CD4-positive, alpha-beta memory T cell (primary cell): ENCODE data around the gene FAM174C. TPM values are rescaled to one million over a fixed set of nuclear protein-coding genes. Genes with fewer than 3 reads are reported as not detected.
"Not testable (repeated sequence)": the region's sequence is repeated elsewhere in the genome, so short reads cannot be mapped to it uniquely, and the experiment has no call there.

Source experiments
- CTCF ChIA-PET: fragments of 350-600 bp; sonication (Branson Sonifier 250); formaldehyde crosslinking; loops from one replicate; lab custom pipeline; 2021; ENCODE audit warnings: inconsistent platforms; ENCODE audit not compliant: partially characterized antibody; lab: Charles Lee
- POLR2A ChIA-PET: fragments of 350-600 bp; sonication (Branson Sonifier 250); formaldehyde crosslinking; loops from one replicate; lab custom pipeline; 2021; ENCODE audit not compliant: partially characterized antibody; lab: Charles Lee
- DNase-seq, 5 donors: peaks; one replicate each; pipeline versions ENCODE4 v3.0.0 to v3.0.0-alpha.2; 2020 to 2022; ENCODE audit warnings: mixed read lengths in 1 of 5
- H3K27ac ChIP-seq: one replicate; pipeline ENCODE4 v1.7.0; 2013; ENCODE audit warnings: low read depth, low read length
- H3K27me3 ChIP-seq: 2 replicates; pipeline ENCODE4 v1.7.0; 2013; ENCODE audit warnings: mild to moderate bottlenecking, low read length, moderate library complexity; ENCODE audit not compliant: insufficient read depth
- H3K36me3 ChIP-seq: 2 replicates; pipeline ENCODE4 v1.7.0; 2013; ENCODE audit warnings: mild to moderate bottlenecking, low read length, moderate library complexity; ENCODE audit not compliant: insufficient read depth
- H3K4me1 ChIP-seq: 2 replicates; pipeline ENCODE4 v1.7.0; 2013; ENCODE audit warnings: mild to moderate bottlenecking, low read length, moderate library complexity; ENCODE audit not compliant: insufficient read depth
- H3K4me3 ChIP-seq, 2 donors: one replicate each; pipeline ENCODE4 v1.7.0; 2013; ENCODE audit warnings: low read length in 2 of 2, mild to moderate bottlenecking in 1 of 2
- H3K9me3 ChIP-seq, 2 donors: one replicate each; pipeline ENCODE4 v1.7.0; 2013; ENCODE audit warnings: low read length in 2 of 2, control low read depth in 1 of 2; ENCODE audit not compliant: control insufficient read depth in 1 of 2
- H3K27ac Mint-ChIP-seq, 7 donors: one replicate each; pipeline ENCODE4 v1.8.0; 2020 to 2021; ENCODE audit warnings: mixed read lengths in 7 of 7, mild to moderate bottlenecking in 6 of 7, inconsistent platforms in 3 of 7, moderate library complexity in 3 of 7
- H3K27me3 Mint-ChIP-seq, 2 donors: one replicate each; pipeline ENCODE4 v1.8.0; 2020 to 2021; ENCODE audit warnings: mixed read lengths in 2 of 2
- H3K36me3 Mint-ChIP-seq, 2 donors: one replicate each; pipeline ENCODE4 v1.8.0; 2020 to 2021; ENCODE audit warnings: mixed read lengths in 2 of 2, inconsistent platforms in 1 of 2, mild to moderate bottlenecking in 1 of 2
- H3K4me1 Mint-ChIP-seq, 4 donors: one replicate each; pipeline ENCODE4 v1.8.0; 2020 to 2021; ENCODE audit warnings: mixed read lengths in 4 of 4, mild to moderate bottlenecking in 1 of 4
- H3K4me3 Mint-ChIP-seq, 8 donors: one replicate each; pipeline ENCODE4 v1.8.0; 2020 to 2021; ENCODE audit warnings: mixed read lengths in 8 of 8, mild to moderate bottlenecking in 7 of 8, moderate library complexity in 6 of 8, inconsistent platforms in 3 of 8
- H3K9me3 Mint-ChIP-seq, 8 donors: one replicate each; pipeline ENCODE4 v1.8.0; 2020 to 2021; ENCODE audit warnings: mixed read lengths in 8 of 8, mild to moderate bottlenecking in 5 of 8, inconsistent platforms in 3 of 8, moderate library complexity in 1 of 8
- intact Hi-C: fragments of 100-400 bp; cut with micrococcal nuclease; formaldehyde crosslinking; loops from one replicate; pipeline ENCODE4 v1.15.1; 2023
- polyA plus RNA-seq, 2 donors: library from polyadenylated mRNA; unstranded; fragments of 300-500 nt; fragmentation: Illumina TruSeq; gene quantifications; one replicate each; pipeline ENCODE4 v1.2.3, GENCODE V29; 2021
- total RNA-seq, 2 experiments: library from RNA; stranded (reverse); gene quantifications; one replicate each; pipeline ENCODE4 v1.2.3, GENCODE V29; 2021

Gene FAM174C
- total and polyA plus RNA-seq, 4 experiments from 2014 or later, result 50.5 to 114 (median 55.7) TPM

GRCh38 chr19:1244693-1245451, 30.5 kb upstream of the FAM174C start:
- no peaks in the 10 kb centered on the region for H3K27me3 ChIP-seq
- H3K4me1 Mint-ChIP-seq, result peaks cover 6 to 35% (median 22%) of the 10 kb centered on the region in 4 donors
- no peak overlapping the region for H3K4me3 ChIP-seq
- H3K27ac Mint-ChIP-seq, result peak overlapping the region; percentile 85 to 95 (median 94)
- ChIA-PET POLR2A (interaction anchor here (0.9 to 10.1 kb wide), 15 partner anchors 8 to 448 kb away, joined by 3 to 650 read pairs (median 6); partner anchors contain the start of genes CIRBP, CNN2, FAM174C and GPX4), CTCF (interaction anchor here (0.6 to 5.3 kb wide), 20 partner anchors 8 to 225 kb away, joined by 3 to 364 read pairs (median 4); partner anchors contain the start of genes CIRBP and FAM174C)
- peak overlapping the region in 7 of 8 donors; percentile 41 to 86 (median 74) for H3K4me3 Mint-ChIP-seq
- peaks cover 0 to 3% of the 10 kb centered on the region in 2 donors for H3K27me3 Mint-ChIP-seq
- peaks cover 0 to 2% (median 0%) of the 10 kb centered on the region in 8 donors for H3K9me3 Mint-ChIP-seq
- H3K27ac ChIP-seq, result peak overlapping the region; percentile 36
- DNase-seq, result no peak
- no peaks in the 10 kb centered on the region for H3K36me3 ChIP-seq
- no peaks in the 10 kb centered on the region for H3K9me3 ChIP-seq
- peaks cover 3 to 6% of the 10 kb centered on the region in 2 donors for H3K36me3 Mint-ChIP-seq
- intact Hi-C loops, result loop anchor here (1.0 to 10.0 kb wide), 3 partner anchors 21 to 450 kb away; partner anchors contain the start of gene PTBP1
- H3K4me1 ChIP-seq, result peaks cover 55% of the 10 kb centered on the region

- no peaks in the 10 kb centered on the region for H3K9me3 ChIP-seq
- no peak overlapping the region for H3K27ac ChIP-seq
- intact Hi-C loops, result loop anchor here (10.0 kb wide), 1 partner anchor 451 kb away; the partner anchor contains the start of gene PTBP1
- peaks cover 0 to 2% (median 0%) of the 10 kb centered on the region in 8 donors for H3K9me3 Mint-ChIP-seq
- no peak for DNase-seq
- no peaks in the 10 kb centered on the region for H3K36me3 ChIP-seq
- peaks cover 52% of the 10 kb centered on the region for H3K4me1 ChIP-seq
- H3K4me1 Mint-ChIP-seq, result peaks cover 6 to 32% (median 22%) of the 10 kb centered on the region in 4 donors
- H3K36me3 Mint-ChIP-seq, result peaks cover 4 to 6% of the 10 kb centered on the region in 2 donors
- H3K4me3 Mint-ChIP-seq, result peak overlapping the region in 1 of 8 donors; percentile 20
- H3K27me3 ChIP-seq, result no peaks in the 10 kb centered on the region
- H3K27ac Mint-ChIP-seq, result peak overlapping the region in 2 of 7 donors; percentile 13 to 81
- no peak overlapping the region for H3K4me3 ChIP-seq
- H3K27me3 Mint-ChIP-seq, result peaks cover 0 to 3% of the 10 kb centered on the region in 2 donors
- CTCF ChIA-PET, result interaction anchor here (1.0 to 5.3 kb wide), 3 partner anchors 19 to 31 kb away, joined by 4 to 364 read pairs (median 31); partner anchors contain the start of gene CIRBP
- POLR2A ChIA-PET, result interaction anchor here (2.1 to 10.1 kb wide), 4 partner anchors 18 to 216 kb away, joined by 9 to 650 read pairs (median 32); partner anchors contain the start of genes CIRBP and FAM174C
Measured at GRCh38 chr19:1245494-1246264, 29.7 kb upstream of the FAM174C start.

GRCh38 chr19:1246265-1247087, 28.9 kb upstream of the FAM174C start:
- not testable (repeated sequence) for H3K27ac ChIP-seq, H3K4me3 ChIP-seq, H3K9me3 Mint-ChIP-seq, H3K36me3 Mint-ChIP-seq, H3K27me3 Mint-ChIP-seq, H3K27me3 ChIP-seq, H3K9me3 ChIP-seq, H3K36me3 ChIP-seq
- Mint-ChIP-seq H3K4me1 (peaks cover 3 to 28% (median 17%) of the 10 kb centered on the region in 4 donors), H3K4me3 (peak overlapping the region in 3 of 8 donors; percentile 39 to 54 (median 45)), H3K27ac (peak overlapping the region in 6 of 7 donors; percentile 13 to 84 (median 71))
- peaks cover 44% of the 10 kb centered on the region for H3K4me1 ChIP-seq
- intact Hi-C loops, result loop anchor here (10.0 kb wide), 1 partner anchor 452 kb away; the partner anchor contains the start of gene PTBP1
- POLR2A ChIA-PET, result interaction anchor here (0.5 to 10.1 kb wide), 2 partner anchors 18 to 113 kb away, joined by 3 to 650 read pairs; partner anchors contain the start of gene CIRBP
- DNase-seq, result peak in 1 of 5 donors; percentile 46
- CTCF ChIA-PET, result interaction anchor here (0.6 to 5.3 kb wide), 3 partner anchors 18 to 52 kb away, joined by 4 to 364 read pairs (median 4); partner anchors contain the start of gene CIRBP

- POLR2A ChIA-PET, result interaction anchor here (10.1 kb wide), 1 partner anchor 16 kb away, joined by 650 read pairs; the partner anchor contains the start of gene CIRBP
- Mint-ChIP-seq H3K4me3 (peak overlapping the region in 4 of 8 donors; percentile 35 to 83 (median 44)), H3K36me3 (peaks cover 6 to 14% of the 10 kb centered on the region in 2 donors), H3K27ac (peak overlapping the region in 6 of 7 donors; percentile 42 to 90 (median 78)), H3K4me1 (peaks cover 2 to 26% (median 9%) of the 10 kb centered on the region in 4 donors), H3K9me3 (peaks cover 0 to 6% (median 0%) of the 10 kb centered on the region in 8 donors), H3K27me3 (no peaks in the 10 kb centered on the region)
- H3K27me3 ChIP-seq, result no peaks in the 10 kb centered on the region
- H3K4me1 ChIP-seq, result peaks cover 36% of the 10 kb centered on the region
- H3K27ac ChIP-seq, result peak overlapping the region; percentile 92
- no peak for DNase-seq
- intact Hi-C loops, result loop anchor here (10.0 kb wide), 1 partner anchor 453 kb away; the partner anchor contains the start of gene PTBP1
- peak overlapping the region in 1 of 2 donors; percentile 77 for H3K4me3 ChIP-seq
- H3K36me3 ChIP-seq, result no peaks in the 10 kb centered on the region
- no peaks in the 10 kb centered on the region for H3K9me3 ChIP-seq
- CTCF ChIA-PET, result interaction anchor here (5.3 kb wide), 1 partner anchor 17 kb away, joined by 364 read pairs; the partner anchor contains the start of gene CIRBP
Measured at GRCh38 chr19:1247748-1248138, 27.6 kb upstream of the FAM174C start.

GRCh38 chr19:1248139-1248785, 27.1 kb upstream of the FAM174C start, which contains the start of gene MIDN:
Gene MIDN, plus strand, starts transcription at chr19:1248583. Its CDS starts 1,714 bp downstream, at chr19:1250297.
- Histone ChIP-seq H3K9me3 (no peaks in the 10 kb centered on the region), H3K27me3 (no peaks in the 10 kb centered on the region), H3K27ac (peak within 1 kb of the TSS; percentile 92), H3K4me3 (peak within 1 kb of the TSS in 1 of 2 donors; percentile 77), H3K4me1 (peaks cover 33% of the 10 kb centered on the region), H3K36me3 (no peaks in the 10 kb centered on the region)
- CTCF ChIA-PET, result interaction anchor here (1.0 kb wide), 1 partner anchor 18 kb away, joined by 6 read pairs; no protein-coding TSS in a partner anchor
- peaks cover 2 to 23% (median 7%) of the 10 kb centered on the region in 4 donors for H3K4me1 Mint-ChIP-seq
- no peaks in the 10 kb centered on the region for H3K27me3 Mint-ChIP-seq
- POLR2A ChIA-PET, result interaction anchor here (0.7 to 2.4 kb wide), 7 partner anchors 11 to 27 kb away, joined by 3 to 55 read pairs (median 8); partner anchors contain the start of genes CIRBP and FAM174C
- intact Hi-C loops, result loop anchor here (10.0 kb wide), 1 partner anchor 453 kb away; the partner anchor contains the start of gene PTBP1
- peaks cover 0 to 6% (median 0%) of the 10 kb centered on the region in 8 donors for H3K9me3 Mint-ChIP-seq
- DNase-seq, result peak; percentile 71 to 83 (median 72)
- peak within 1 kb of the TSS; percentile 52 to 84 (median 70) for H3K4me3 Mint-ChIP-seq
- peaks cover 6 to 15% of the 10 kb centered on the region in 2 donors for H3K36me3 Mint-ChIP-seq
- H3K27ac Mint-ChIP-seq, result peak within 1 kb of the TSS; percentile 50 to 91 (median 86)
